HepG2 (cell line): ENCODE measurements around the gene IL6ST. TPM values are rescaled to one million over a fixed set of nuclear protein-coding genes. Genes with fewer than 3 reads are reported as not detected.

Source experiments
- ATAC-seq: fragments of 200-7000 bp; cut with Tn5 transposase; 3 replicates; pipeline ENCODE4 v1.9.1; 2020; ENCODE audit warnings: mild to moderate bottlenecking, moderate library complexity
- BruUV-seq: library from RNA; stranded (reverse); fragments of 400-500 nt; replicated peaks from 2 replicates; lab custom pipeline; 2021; lab: Mats Ljungman, UMichigan
- CTCF ChIA-PET: fragments of 300-600 bp; formaldehyde crosslinking; extraction: SDS; loops from one replicate; lab custom pipeline; 2021; ENCODE audit warnings: low total read pairs, inconsistent platforms, low intra/inter-chr PET ratio; lab: Yijun Ruan, JAX
- POLR2A ChIA-PET: fragments of 350-600 bp; sonication (Branson Sonifier 250); formaldehyde crosslinking; loops from one replicate; lab custom pipeline; 2020; ENCODE audit warnings: antibody characterized with exemption, inconsistent platforms; lab: Yijun Ruan, JAX
- DNase-seq: peaks from one replicate; pipeline ENCODE4 v3.0.0-alpha.2; 2015; ENCODE audit warnings: low spot score
- FAIRE-seq: peaks from 3 replicates; lab custom pipeline; 2011; peaks lifted over from hg19 to GRCh38; lab: Jason Lieb, UNC
- H2AFZ ChIP-seq: one replicate; pipeline ENCODE4 v1.6.1; 2011; ENCODE audit warnings: low read length, inconsistent platforms
- H3K27ac ChIP-seq: fragments of 300-600 bp; 3 replicates; pipeline ENCODE4 v1.8.0; 2011; ENCODE audit warnings: mixed run types, mild to moderate bottlenecking, mixed read lengths, low read length, inconsistent platforms; ENCODE audit not compliant: insufficient read depth; ENCODE audit errors: extremely low read length
- H3K27me3 ChIP-seq, 2 experiments: fragments of 200-600 bp in 1 of 2; 2 replicates in 1 of 2; 3 replicates in 1 of 2; pipeline versions ENCODE4 v1.6.0 to v1.8.0; 2011; ENCODE audit warnings: low read length in 2 of 2, mild to moderate bottlenecking in 2 of 2, moderate library complexity in 2 of 2, inconsistent platforms in 1 of 2; ENCODE audit not compliant: insufficient read depth in 2 of 2, control insufficient read depth in 1 of 2
- H3K36me3 ChIP-seq, 2 experiments: fragments of 200-600 bp in 1 of 2; replicated peaks in 1 of 2; 2 replicates in 1 of 2; 3 replicates in 1 of 2; pipeline versions ENCODE4 v1.5.1 to v1.8.0; 2011; ENCODE audit warnings: low read length in 2 of 2, inconsistent platforms in 1 of 2; ENCODE audit not compliant: insufficient read depth in 2 of 2, control insufficient read depth in 1 of 2
- H3K4me1 ChIP-seq: 2 replicates; pipeline ENCODE4 v1.5.1; 2012; ENCODE audit warnings: low read length, inconsistent platforms; ENCODE audit not compliant: insufficient read depth
- H3K4me2 ChIP-seq: 2 replicates; pipeline ENCODE4 v1.6.0; 2011; ENCODE audit warnings: low read depth, low read length, inconsistent platforms
- H3K4me3 ChIP-seq, 3 experiments: fragments of 200-600 bp in 1 of 3; sonication (generic), shearing (Covaris generic) in 1 of 3; replicated peaks in 1 of 3; 2 replicates each; pipeline ENCODE4 v1.5.1; 2011 to 2016; ENCODE audit warnings: low read length in 3 of 3, inconsistent platforms in 2 of 3, low read depth in 2 of 3, mild to moderate bottlenecking in 2 of 3, control low read depth in 1 of 3, mixed read lengths in 1 of 3; ENCODE audit not compliant: insufficient read depth in 1 of 3
- H3K79me2 ChIP-seq: one replicate; pipeline ENCODE4 v1.6.1; 2011; ENCODE audit warnings: low read length, inconsistent platforms; ENCODE audit not compliant: insufficient read depth
- H3K9ac ChIP-seq: 2 replicates; pipeline ENCODE4 v1.6.0; 2011; ENCODE audit warnings: mild to moderate bottlenecking, low read depth, low read length, inconsistent platforms; ENCODE audit not compliant: insufficient read depth
- H3K9me3 ChIP-seq: 2 replicates; pipeline ENCODE4 v1.5.1; 2012; ENCODE audit warnings: mild to moderate bottlenecking, low read length
- H4K20me1 ChIP-seq: 2 replicates; pipeline ENCODE4 v1.6.0; 2011; ENCODE audit warnings: inconsistent platforms, mild to moderate bottlenecking, low read length, moderate library complexity; ENCODE audit not compliant: insufficient read depth
- ETV6 ChIP-seq: sonication (generic); formaldehyde crosslinking; conservative IDR thresholded peaks from 2 replicates; pipeline ENCODE4 v1.4.0; 2020; ENCODE audit warnings: missing genetic modification reagents
- KDM1A ChIP-seq: IDR thresholded peaks from 2 replicates; pipeline ENCODE4 v1.6.1; 2016; ENCODE audit warnings: missing compliant biosample characterization
- MEIS2 ChIP-seq: sonication (generic); formaldehyde crosslinking; IDR thresholded peaks from 2 replicates; pipeline ENCODE4 v1.9.0; 2021; ENCODE audit warnings: mild to moderate bottlenecking, missing genetic modification reagents
- MTA1 ChIP-seq: sonication (generic); formaldehyde crosslinking; IDR thresholded peaks from 2 replicates; pipeline ENCODE4 v1.4.0; 2020; ENCODE audit warnings: missing genetic modification reagents, mild to moderate bottlenecking, borderline replicate concordance
- POLR2G ChIP-seq: fragments of 200-400 bp; formaldehyde crosslinking; IDR thresholded peaks from 2 replicates; pipeline ENCODE4 v1.6.1; 2018; ENCODE audit warnings: mild to moderate bottlenecking, low read depth, low read length, moderate library complexity
- RAD51 ChIP-seq: fragments of 450-650 bp; IDR thresholded peaks from 2 replicates; pipeline ENCODE4 v1.6.1; 2016; ENCODE audit warnings: borderline replicate concordance
- SYNCRIP ChIP-seq: fragments of 200-400 bp; formaldehyde crosslinking; IDR thresholded peaks from 2 replicates; pipeline ENCODE4 v1.6.1; 2018; ENCODE audit warnings: mild to moderate bottlenecking, low read depth, low read length; ENCODE audit not compliant: insufficient read depth
- ZNF576 ChIP-seq: sonication (generic); formaldehyde crosslinking; IDR thresholded peaks from 2 replicates; pipeline ENCODE4 v1.4.0; 2020; ENCODE audit warnings: mild to moderate bottlenecking, missing genetic modification reagents
- ZNF598 ChIP-seq: sonication (generic); formaldehyde crosslinking; IDR thresholded peaks from 2 replicates; pipeline ENCODE4 v1.5.1; 2020; ENCODE audit warnings: mild to moderate bottlenecking, missing genetic modification reagents, borderline replicate concordance
- ZNF816 ChIP-seq: sonication (generic); formaldehyde crosslinking; IDR thresholded peaks from 2 replicates; pipeline ENCODE4 v1.8.0; 2022; ENCODE audit warnings: missing genetic modification reagents, mild to moderate bottlenecking, borderline replicate concordance
- ZSCAN30 ChIP-seq: sonication (generic); formaldehyde crosslinking; IDR thresholded peaks from 2 replicates; pipeline ENCODE4 v1.5.0; 2020; ENCODE audit warnings: mild to moderate bottlenecking, missing genetic modification reagents
- WGBS: methylation state at CpG from one replicate; pipeline ENCODE4 v1.1.6; 2017; ENCODE audit warnings: low lambda C conversion rate; 5-methylcytosine and 5-hydroxymethylcytosine counted together
- in situ Hi-C: cut with HindIII; loops from 2 replicates; pipeline ENCODE4 v1.10.0; 2017; ENCODE audit warnings: low pct_unique_long_range_greater_than_20kb; ENCODE audit not compliant: extremely low pct_ligation_motif_present
- intact Hi-C: fragments of 100-400 bp; cut with micrococcal nuclease; formaldehyde crosslinking; loops from one replicate; pipeline ENCODE4 v1.10.0; 2022; ENCODE audit not compliant: unreplicated experiment
- polyA plus RNA-seq, 8 experiments: library from polyadenylated mRNA; depleted of rRNA in 3 of 8; stranded (reverse) in 7 of 8; unstranded in 1 of 8; fragments of >200 nt; fragmentation: Illumina TruSeq in 4 of 8; extraction: Trizol in 4 of 8; gene quantifications; 2 replicates each; pipeline versions ENCODE4 v1.2.1 to v1.2.3, GENCODE V29; 2011 to 2016; ENCODE audit warnings: low read depth in 4 of 8, missing spikeins in 1 of 8, mixed read lengths in 1 of 8; ENCODE audit not compliant: insufficient read depth in 1 of 8
- total RNA-seq, 5 experiments: library from RNA; depleted of rRNA; stranded (reverse); fragments of >200 nt; fragmentation: Illumina TruSeq; extraction: Trizol; gene quantifications; 2 replicates each; pipeline ENCODE4 v1.2.3, GENCODE V29; 2016; ENCODE audit warnings: low read depth in 1 of 5
- TF ChIP-seq, protein P1 (sequence below): sonication (generic); formaldehyde crosslinking; IDR thresholded peaks from 2 replicates; pipeline ENCODE4 v1.5.1; 2020; ENCODE audit warnings: mild to moderate bottlenecking, missing genetic modification reagents, borderline replicate concordance
- TF ChIP-seq, protein P2 (sequence below): sonication (generic); IDR thresholded peaks from 2 replicates; pipeline ENCODE4 v1.6.1; 2016; ENCODE audit warnings: low read depth, borderline replicate concordance
- TF ChIP-seq, protein P3 (sequence below): sonication (generic); formaldehyde crosslinking; conservative IDR thresholded peaks from 2 replicates; pipeline ENCODE4 v1.8.0; 2022; ENCODE audit warnings: low read depth, missing genetic modification reagents
- TF ChIP-seq, protein P4 (sequence below): sonication (generic); formaldehyde crosslinking; IDR thresholded peaks from 2 replicates; pipeline ENCODE4 v1.5.1; 2020; ENCODE audit warnings: mild to moderate bottlenecking, moderate library complexity, missing genetic modification reagents

The IL6ST gene
- total and polyA plus RNA-seq, 2 of the 13 experiments (the other 11 are each of a cell fraction or from before 2014, with no cell fraction given) = 66.6 to 166 TPM

GRCh38 chr5:55994998-55995914 is 493 bp upstream of the IL6ST start:
- in situ Hi-C loops (loop anchor here (5.0 to 25.0 kb wide), 2 partner anchors 207 to 867 kb away; no protein-coding TSS in a partner anchor), intact Hi-C loops (loop anchor here (1.0 to 5.0 kb wide), 5 partner anchors 8 to 130 kb away; no protein-coding TSS in a partner anchor)
- CTCF ChIA-PET = no interaction called here
- peak overlapping the region; percentile 99 for H3K9ac ChIP-seq
- peak overlapping the region; percentile 90 to 99 (median 97) for H3K4me3 ChIP-seq
- DNase-seq (peak; percentile 96), ATAC-seq (peak; percentile 96), FAIRE-seq (no peak)
- H4K20me1 ChIP-seq = peaks cover 28% of the 10 kb centered on the region
- H3K27ac ChIP-seq = peak overlapping the region; percentile 94
- peaks cover 43% of the 10 kb centered on the region for H3K4me1 ChIP-seq
- peaks cover 0 to 3% of the 10 kb centered on the region in 2 experiments; a peak in 1 of 5 replicates for H3K36me3 ChIP-seq
- H3K79me2 ChIP-seq = peaks cover 54% of the 10 kb centered on the region
- peaks cover 0 to 4% of the 10 kb centered on the region in 2 experiments; a peak in 1 of 5 replicates for H3K27me3 ChIP-seq
- H3K4me2 ChIP-seq = peak overlapping the region; percentile 71
- TSS peak; percentile 75 for BruUV-seq
- POLR2A ChIA-PET = interaction anchor here (0.8 to 2.2 kb wide), 16 partner anchors 8 to 914 kb away, joined by 3 to 12 read pairs (median 5); partner anchors contain the start of gene SETD9
- no peak overlapping the region for H2AFZ ChIP-seq
- 3% methylated on average over 12 of the region's 70 CpGs for WGBS
- no peaks in the 10 kb centered on the region for H3K9me3 ChIP-seq
- TF ChIP-seq MEIS2 (CRISPR knock-in tag) (no peak), MTA1 (CRISPR knock-in tag) (peak; percentile 93), ZNF598 (CRISPR knock-in tag) (no peak), RAD51 (no peak), POLR2G (peak; percentile 77), ZNF576 (CRISPR knock-in tag) (no peak), KDM1A (CRISPR knock-in tag) (no peak), ZSCAN30 (CRISPR knock-in tag) (peak; percentile 44; the same call in 1 of the 2 replicates), SYNCRIP (no peak), ZNF816 (CRISPR knock-in tag) (no peak), ETV6 (CRISPR knock-in tag) (no peak)
- TF ChIP-seq, protein P1, sequence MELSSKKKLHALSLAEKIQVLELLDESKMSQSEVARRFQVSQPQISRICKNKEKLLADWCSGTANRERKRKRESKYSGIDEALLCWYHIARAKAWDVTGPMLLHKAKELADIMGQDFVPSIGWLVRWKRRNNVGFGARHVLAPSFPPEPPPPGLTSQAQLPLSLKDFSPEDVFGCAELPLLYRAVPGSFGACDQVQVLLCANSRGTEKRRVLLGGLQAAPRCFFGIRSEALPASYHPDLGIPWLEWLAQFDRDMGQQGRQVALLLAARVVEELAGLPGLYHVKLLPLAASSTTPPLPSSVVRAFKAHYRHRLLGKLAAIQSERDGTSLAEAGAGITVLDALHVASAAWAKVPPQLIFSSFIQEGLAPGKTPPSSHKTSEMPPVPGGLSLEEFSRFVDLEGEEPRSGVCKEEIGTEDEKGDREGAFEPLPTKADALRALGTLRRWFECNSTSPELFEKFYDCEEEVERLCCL (CRISPR knock-in tag) = no peak
- TF ChIP-seq, protein P2, sequence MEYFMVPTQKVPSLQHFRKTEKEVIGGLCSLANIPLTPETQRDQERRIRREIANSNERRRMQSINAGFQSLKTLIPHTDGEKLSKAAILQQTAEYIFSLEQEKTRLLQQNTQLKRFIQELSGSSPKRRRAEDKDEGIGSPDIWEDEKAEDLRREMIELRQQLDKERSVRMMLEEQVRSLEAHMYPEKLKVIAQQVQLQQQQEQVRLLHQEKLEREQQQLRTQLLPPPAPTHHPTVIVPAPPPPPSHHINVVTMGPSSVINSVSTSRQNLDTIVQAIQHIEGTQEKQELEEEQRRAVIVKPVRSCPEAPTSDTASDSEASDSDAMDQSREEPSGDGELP = no peak; the same call in 1 of the 2 replicates
- TF ChIP-seq, protein P3, sequence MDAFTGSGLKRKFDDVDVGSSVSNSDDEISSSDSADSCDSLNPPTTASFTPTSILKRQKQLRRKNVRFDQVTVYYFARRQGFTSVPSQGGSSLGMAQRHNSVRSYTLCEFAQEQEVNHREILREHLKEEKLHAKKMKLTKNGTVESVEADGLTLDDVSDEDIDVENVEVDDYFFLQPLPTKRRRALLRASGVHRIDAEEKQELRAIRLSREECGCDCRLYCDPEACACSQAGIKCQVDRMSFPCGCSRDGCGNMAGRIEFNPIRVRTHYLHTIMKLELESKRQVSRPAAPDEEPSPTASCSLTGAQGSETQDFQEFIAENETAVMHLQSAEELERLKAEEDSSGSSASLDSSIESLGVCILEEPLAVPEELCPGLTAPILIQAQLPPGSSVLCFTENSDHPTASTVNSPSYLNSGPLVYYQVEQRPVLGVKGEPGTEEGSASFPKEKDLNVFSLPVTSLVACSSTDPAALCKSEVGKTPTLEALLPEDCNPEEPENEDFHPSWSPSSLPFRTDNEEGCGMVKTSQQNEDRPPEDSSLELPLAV (CRISPR knock-in tag) = no peak
- TF ChIP-seq, protein P4, sequence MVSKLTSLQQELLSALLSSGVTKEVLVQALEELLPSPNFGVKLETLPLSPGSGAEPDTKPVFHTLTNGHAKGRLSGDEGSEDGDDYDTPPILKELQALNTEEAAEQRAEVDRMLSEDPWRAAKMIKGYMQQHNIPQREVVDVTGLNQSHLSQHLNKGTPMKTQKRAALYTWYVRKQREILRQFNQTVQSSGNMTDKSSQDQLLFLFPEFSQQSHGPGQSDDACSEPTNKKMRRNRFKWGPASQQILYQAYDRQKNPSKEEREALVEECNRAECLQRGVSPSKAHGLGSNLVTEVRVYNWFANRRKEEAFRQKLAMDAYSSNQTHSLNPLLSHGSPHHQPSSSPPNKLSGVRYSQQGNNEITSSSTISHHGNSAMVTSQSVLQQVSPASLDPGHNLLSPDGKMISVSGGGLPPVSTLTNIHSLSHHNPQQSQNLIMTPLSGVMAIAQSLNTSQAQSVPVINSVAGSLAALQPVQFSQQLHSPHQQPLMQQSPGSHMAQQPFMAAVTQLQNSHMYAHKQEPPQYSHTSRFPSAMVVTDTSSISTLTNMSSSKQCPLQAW (CRISPR knock-in tag) = peak; percentile 90
